HG02759 (cell line): Measurements from ENCODE around the gene SSH2.

ENCODE experiments used
- ATAC-seq: cut with Tn5 transposase; IDR thresholded peaks from one replicate; pipeline ENCODE4 v1.9.1; 2021; ENCODE audit warnings: mild to moderate bottlenecking, moderate library complexity; ENCODE audit not compliant: unreplicated experiment

SSH2 gene

GRCh38 chr17:29838961-29839360 lies 91.1 kb downstream of the SSH2 start:
- ATAC-seq, result no peak

DNA sequence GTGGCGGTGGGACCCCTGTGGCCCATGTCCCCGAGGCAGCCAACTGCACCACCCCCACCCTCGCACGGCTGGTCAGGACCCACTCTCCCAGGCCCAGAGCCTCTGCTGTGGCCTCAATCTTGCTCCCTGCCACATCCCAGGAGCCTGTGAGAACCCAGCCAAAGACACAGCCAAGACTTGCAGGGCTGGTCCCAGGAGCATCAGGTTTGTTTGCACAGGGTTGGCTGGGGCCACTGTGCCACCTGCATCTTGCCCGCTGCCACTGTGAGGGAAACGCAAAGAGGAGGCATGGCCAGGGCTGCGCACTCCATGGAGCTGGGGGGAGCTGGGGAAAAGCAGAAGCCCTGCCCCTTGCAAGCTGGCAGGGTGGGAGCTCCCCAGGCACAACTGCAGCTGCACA lies 92.5 kb downstream of the SSH2 start:
- no peak for ATAC-seq

DNA sequence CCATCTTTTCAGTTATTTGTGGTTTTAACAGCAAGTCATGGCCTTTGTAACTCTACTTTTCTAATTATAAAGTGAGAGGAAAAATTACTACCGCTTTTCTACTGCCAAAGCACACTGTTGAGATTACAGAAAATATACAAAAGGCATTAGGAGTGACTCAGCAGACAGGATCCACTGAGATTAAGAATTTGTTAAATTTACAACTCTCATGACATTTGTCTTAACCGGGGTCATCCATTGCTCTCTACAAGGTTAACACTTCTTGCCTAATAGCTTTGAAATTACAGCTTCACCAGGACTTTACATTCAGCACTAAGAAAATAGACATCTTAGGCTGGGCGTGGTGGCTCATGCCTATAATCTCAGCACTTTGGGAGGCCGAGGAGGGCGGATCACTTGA lies 93.4 kb downstream of the SSH2 start:
- no peak for ATAC-seq

GRCh38 chr17:29835435-29836351 lies 94.3 kb downstream of the SSH2 start:
- ATAC-seq, result no peak

GRCh38 chr17:29833801-29834200 lies 96.2 kb downstream of the SSH2 start:
- no peak for ATAC-seq

- ATAC-seq, result no peak
Measured at GRCh38 chr17:29828676-29829284, 101.2 kb downstream of the SSH2 start.

DNA sequence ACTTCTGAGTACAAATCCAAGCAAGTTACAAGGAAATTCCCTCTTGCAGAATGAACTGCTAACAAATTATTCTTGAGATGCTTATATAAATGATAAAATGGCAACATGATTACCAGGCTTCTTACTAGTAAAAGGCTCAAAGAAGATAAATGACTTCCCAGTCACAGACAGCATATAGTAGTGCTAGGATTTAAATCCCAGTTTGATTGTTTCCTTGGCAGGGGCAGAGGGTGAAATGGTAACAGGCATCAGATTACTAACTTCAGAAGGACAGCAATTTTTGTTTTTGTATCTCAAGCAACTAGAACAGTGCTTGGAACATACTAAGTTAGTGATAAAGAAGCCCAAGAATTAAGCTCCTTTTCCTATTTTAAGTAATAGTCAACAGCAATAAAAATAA lies 102.8 kb downstream of the SSH2 start:
- no peak for ATAC-seq

DNA sequence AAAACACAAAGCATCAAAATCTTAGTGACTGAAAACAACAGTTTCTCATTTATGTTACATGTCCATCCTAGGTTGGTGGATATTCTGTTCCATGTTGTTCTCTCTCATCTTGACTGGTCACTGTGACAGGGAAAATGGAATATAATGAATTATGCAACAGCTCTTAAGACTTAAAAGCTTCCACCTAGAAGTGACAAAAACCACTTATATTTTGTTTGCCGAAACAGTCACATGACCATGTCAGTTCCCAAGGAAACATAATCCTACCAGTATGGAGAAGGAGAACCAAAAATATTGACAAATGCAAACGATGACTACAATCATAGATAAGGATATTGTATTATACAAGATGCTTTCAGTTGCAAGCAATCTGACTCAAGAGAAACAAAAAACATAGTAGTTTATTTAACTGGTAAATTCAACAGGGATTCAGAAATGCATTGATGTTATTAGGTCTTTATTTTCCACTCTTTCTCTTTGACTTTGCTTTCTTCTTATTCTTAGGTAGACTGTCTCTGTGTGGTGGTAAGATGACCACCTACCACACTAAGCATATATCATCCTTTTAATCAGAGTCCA lies 103.8 kb downstream of the SSH2 start:
- no peak for ATAC-seq

DNA sequence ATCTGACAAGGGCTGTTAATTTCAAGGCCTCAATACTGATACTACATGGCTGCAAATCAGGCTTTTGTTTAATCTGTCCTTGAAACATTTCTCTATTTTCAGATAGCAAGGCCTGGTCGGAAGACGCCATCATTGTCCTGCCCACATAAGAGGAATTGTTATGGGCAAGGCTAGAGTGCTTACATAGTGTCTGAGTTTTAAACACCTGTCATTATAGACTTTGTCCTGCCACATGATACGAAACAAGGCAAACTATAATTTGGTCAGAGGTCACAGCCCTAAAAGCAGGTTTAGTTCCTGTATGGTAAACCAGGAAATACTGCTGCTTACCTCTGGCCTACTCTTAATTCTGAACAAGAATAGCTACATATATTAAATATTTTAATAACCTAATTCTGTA lies 104.4 kb downstream of the SSH2 start:
- ATAC-seq, result no peak

GRCh38 chr17:29821897-29822296 lies 108.1 kb downstream of the SSH2 start:
- no peak for ATAC-seq

DNA sequence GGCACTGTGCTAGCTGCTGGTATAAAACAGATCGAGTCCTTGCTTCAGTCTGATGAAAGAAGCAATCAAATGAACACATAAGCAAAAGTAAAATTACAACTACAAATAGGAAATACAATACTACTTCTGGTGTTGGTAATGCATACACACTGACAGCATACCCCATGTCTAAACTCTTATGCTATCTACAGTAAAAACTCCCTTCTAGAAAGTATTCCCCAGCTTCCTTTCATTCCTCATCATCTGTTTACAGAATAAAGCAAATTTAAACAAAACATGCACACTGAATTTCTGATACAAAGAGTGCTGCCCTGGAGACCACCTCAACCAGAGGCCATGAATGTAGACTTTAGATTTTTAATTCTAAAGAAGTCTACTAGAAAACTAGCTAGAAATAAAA lies 109.6 kb downstream of the SSH2 start:
- ATAC-seq, result no peak

GRCh38 chr17:29807520-29808361 lies 122.3 kb downstream of the SSH2 start:
- ATAC-seq, result no peak

- ATAC-seq, result no peak
Measured at GRCh38 chr17:29802246-29802645, 127.8 kb downstream of the SSH2 start.

DNA sequence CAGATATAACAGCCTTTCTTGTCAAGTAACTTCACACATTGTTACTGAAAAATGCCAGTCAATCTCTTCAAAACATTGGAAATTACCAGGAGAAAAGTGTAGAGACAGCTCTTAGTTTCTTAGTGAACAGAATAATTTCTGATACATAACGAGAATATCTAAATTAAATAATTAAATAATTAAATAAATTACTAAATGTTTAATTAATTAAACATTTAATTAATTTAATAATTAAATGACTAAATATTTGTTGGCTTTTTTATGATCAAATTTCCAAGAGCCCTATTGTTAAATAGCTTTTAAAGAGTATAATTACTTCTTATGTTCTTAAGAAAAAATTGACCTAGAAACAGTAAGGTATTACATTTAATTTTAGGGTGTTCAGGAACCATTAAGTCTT lies 129.6 kb downstream of the SSH2 start:
- ATAC-seq, result no peak

- ATAC-seq, result no peak
Measured at GRCh38 chr17:29796652-29797051, 133.4 kb downstream of the SSH2 start.

DNA sequence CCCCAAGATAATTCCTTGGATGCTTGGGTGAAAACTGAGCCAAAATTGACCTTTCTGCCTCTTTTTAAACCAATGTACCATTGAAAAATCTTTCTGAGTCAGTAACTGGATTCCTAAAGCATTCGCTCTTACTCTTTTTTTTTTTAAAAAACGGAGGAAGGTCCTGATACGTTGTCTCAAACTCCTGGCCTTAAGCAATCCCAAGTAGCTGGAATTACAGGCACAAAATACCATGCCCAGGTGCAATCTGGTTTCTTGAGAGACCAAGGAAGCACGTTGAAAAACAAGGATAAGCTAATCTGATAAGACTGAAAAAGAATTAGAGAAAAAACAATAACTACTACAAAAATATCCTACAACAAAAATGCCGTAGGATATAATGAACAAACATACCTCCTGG lies 136.5 kb downstream of the SSH2 start:
- ATAC-seq, result no peak

DNA sequence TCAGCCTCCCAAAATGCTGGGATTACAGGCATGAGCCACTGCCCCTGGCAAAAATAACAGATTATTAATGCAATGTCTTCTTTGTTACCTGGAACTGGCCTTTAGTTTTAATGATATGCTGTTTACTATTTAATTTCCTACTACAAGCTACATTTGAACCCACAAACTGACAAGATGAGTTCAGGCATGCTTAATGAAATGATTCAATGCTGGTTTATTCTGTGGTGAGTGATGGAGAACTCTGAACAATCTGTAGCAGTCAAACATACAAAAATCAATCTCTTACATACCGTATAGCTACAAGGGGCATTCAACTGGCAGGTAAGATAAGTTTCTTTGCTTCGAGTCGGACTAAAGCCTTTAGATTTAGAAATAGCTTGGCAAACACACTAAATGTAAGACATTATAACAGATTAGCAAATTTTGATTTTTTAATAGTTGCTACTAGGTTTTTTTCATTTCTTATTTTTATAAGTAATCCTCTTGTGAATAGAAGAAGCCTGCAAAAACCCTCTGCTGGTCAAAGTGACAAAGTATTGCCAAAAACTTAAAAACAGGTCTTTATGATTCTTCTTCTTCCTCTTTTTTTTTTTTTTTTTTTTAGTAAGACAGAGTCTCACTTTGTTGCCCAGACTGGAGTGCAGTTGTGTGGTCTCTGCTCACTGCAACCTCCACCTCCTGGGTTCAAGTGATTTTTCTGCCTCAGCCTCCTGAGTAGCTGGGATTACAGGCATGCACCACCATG lies 138.5 kb downstream of the SSH2 start:
- ATAC-seq, result no peak

DNA sequence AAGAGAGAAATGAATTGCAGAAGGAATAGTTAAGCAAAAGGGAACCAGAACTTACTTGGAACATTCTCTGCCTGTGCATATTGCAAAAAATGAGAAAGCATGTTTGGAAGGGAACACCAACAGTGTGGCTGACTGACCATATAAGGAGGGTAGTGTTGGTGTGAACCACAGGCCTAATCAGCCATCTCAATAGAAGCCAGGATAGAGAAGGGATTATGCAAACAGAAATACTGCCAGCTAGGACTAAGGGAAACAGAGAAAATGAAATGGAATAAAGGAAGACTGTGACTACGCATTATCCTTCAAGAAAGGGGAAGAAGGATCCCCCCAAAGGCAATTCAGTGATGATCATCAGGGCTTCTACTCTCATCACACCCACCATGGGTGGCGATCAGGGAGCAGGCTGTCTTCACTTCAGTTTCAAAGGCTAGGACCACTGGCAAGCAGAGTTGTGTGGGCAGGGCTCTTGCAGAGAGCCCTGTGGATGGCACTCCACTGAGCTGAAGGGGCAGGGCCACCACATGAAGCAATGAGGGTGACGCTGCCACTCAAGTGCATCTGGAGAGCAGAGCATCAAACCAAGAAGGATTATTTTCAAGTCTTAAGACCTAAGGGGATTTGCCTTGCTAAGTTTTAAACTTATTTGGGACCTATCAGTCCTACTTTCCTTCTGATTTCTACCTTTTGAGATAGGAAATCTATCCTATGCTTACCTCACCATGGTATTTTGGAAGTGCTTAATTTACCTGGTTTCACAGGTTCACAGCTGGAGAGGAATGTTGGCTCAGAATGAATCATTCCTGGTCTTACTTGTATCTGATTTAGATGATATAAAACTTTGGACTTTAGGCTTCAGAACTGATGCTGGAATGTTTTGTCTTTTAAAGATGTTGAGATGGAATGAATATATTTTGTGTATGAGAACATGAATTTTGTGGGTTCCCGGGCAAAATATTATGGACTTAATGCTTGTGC lies 140.5 kb downstream of the SSH2 start:
- no peak for ATAC-seq

DNA sequence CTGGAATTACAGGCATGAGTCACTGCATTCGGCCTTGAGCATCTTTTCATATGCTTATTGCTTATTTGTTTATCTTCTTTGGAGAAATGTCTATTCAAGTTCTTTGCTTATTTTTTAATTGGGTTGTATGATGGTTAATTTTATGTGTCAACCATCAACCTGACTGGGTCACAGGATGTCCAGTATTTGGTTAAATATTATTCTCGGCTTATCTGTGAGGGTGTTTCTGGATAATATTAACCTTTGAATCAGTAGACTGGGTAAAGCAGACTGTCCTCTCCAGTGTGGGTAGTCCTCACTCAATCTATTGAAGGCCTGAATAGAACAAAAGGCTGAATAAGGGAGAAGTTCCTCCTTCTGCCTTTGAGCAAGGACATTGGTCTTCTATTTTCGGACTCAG lies 142.0 kb downstream of the SSH2 start:
- no peak for ATAC-seq
